ENCODE results near the gene STMN3.
A peak's percentile ranks its signal among the peaks of the same experiment; 100 is the strongest.

The STMN3 gene

GRCh38 chr20:63657937-63658748, 4.9 kb upstream of the STMN3 start, which contains the start of gene RTEL1 (continued):
- TF ChIP-seq ZNF670 (tag by site-specific recombination; IDR thresholded peaks at IDR 0.05; ENCODE audit: low read depth) (no peak), INSM2 (tag by site-specific recombination; IDR thresholded peaks at IDR 0.05) (peak; percentile 88), ZNF747 (tag by site-specific recombination; IDR thresholded peaks at IDR 0.05) (no peak), ZNF398 (tag by site-specific recombination; IDR thresholded peaks at IDR 0.05) (peak; percentile 48; the same call in 1 of the 2 replicates), CTCF (tag by site-specific recombination; IDR thresholded peaks at IDR 0.05) (no peak), ZNF266 (tag by site-specific recombination; IDR thresholded peaks at IDR 0.05; ENCODE audit: low read depth) (no peak), ZNF157 (tag by site-specific recombination; IDR thresholded peaks at IDR 0.05) (no peak), ZNF138 (tag by site-specific recombination; IDR thresholded peaks at IDR 0.05; ENCODE audit: borderline replicate concordance) (no peak), SALL2 (tag by site-specific recombination; IDR thresholded peaks at IDR 0.05; ENCODE audit: borderline replicate concordance) (no peak), ZNF426 (tag by site-specific recombination; IDR thresholded peaks at IDR 0.05) (no peak), ZNF350 (tag by site-specific recombination; IDR thresholded peaks at IDR 0.05) (no peak), KLF16 (tag by site-specific recombination; IDR thresholded peaks at IDR 0.05) (peak; percentile 99), TCF7L2 (IDR thresholded peaks at IDR 0.05; ENCODE audit: borderline replicate concordance, low read depth, low read length) (no peak), OVOL3 (tag by site-specific recombination; IDR thresholded peaks at IDR 0.05) (peak; percentile 90), ZNF10 (tag by site-specific recombination; IDR thresholded peaks at IDR 0.05) (peak; percentile 33; the same call in 1 of the 2 replicates), ZNF184 (tag by site-specific recombination; IDR thresholded peaks at IDR 0.05) (0 out of 2 replicates have a peak, but pooled peaks have one; percentile 40), ZNF660 (tag by site-specific recombination; IDR thresholded peaks at IDR 0.05) (peak; percentile 85; the same call in 1 of the 2 replicates), ZNF548 (tag by site-specific recombination; IDR thresholded peaks at IDR 0.05) (no peak), ZNF664 (tag by site-specific recombination; IDR thresholded peaks at IDR 0.05) (peak; percentile 59; the same call in 1 of the 2 replicates), ZNF121 (tag by site-specific recombination; IDR thresholded peaks at IDR 0.05) (peak; percentile 87), ZNF768 (tag by site-specific recombination; IDR thresholded peaks at IDR 0.05) (no peak), KLF10 (tag by site-specific recombination; IDR thresholded peaks at IDR 0.05) (peak; percentile 70; the same call in 1 of the 2 replicates), PBX3 (CRISPR knock-in tag; IDR thresholded peaks at IDR 0.05) (no peak), ZNF214 (tag by site-specific recombination; IDR thresholded peaks at IDR 0.05; ENCODE audit: borderline replicate concordance) (no peak), SETDB1 (IDR thresholded peaks at IDR 0.05; ENCODE audit: insufficient read length, low read length) (no peak), ZNF639 (tag by site-specific recombination; IDR thresholded peaks at IDR 0.05) (peak; percentile 99), ZNF23 (tag by site-specific recombination; IDR thresholded peaks at IDR 0.05; ENCODE audit: borderline replicate concordance) (no peak), ZNF280C (tag by site-specific recombination; IDR thresholded peaks at IDR 0.05) (no peak)

Data from HEK293 (cell line).